NCI-H1436 (cell line): ENCODE results near the gene HOOK1.
"Not testable (repeated sequence)": the region's sequence is repeated elsewhere in the genome, so short reads cannot be mapped to it uniquely, and the experiment has no call there.

Experiments
- DNase-seq: peaks from one replicate; lab custom pipeline; 2025; lab: John Stamatoyannopoulos, UW

HOOK1 gene

GRCh38 chr1:59819566-59820438, 5.1 kb downstream of the HOOK1 start:
- no peak for DNase-seq

- no peak for DNase-seq
Measured at GRCh38 chr1:59827055-59827643, 12.4 kb downstream of the HOOK1 start.

GRCh38 chr1:59828160-59828559, 13.4 kb downstream of the HOOK1 start:
- no peak for DNase-seq

GRCh38 chr1:59831529-59831928, 16.8 kb downstream of the HOOK1 start:
- DNase-seq, result no peak

GRCh38 chr1:59833022-59833421, 18.3 kb downstream of the HOOK1 start:
- DNase-seq, result no peak

GRCh38 chr1:59833991-59834390, 19.2 kb downstream of the HOOK1 start:
- no peak for DNase-seq

GRCh38 chr1:59837857-59838256, 23.1 kb downstream of the HOOK1 start:
- not testable (repeated sequence) for DNase-seq

GRCh38 chr1:59845091-59845490, 30.3 kb downstream of the HOOK1 start:
- DNase-seq, result no peak

GRCh38 chr1:59846209-59846894, 31.6 kb downstream of the HOOK1 start:
- no peak for DNase-seq

GRCh38 chr1:59846895-59847282, 32.1 kb downstream of the HOOK1 start:
- no peak for DNase-seq

GRCh38 chr1:59852117-59852516, 37.4 kb downstream of the HOOK1 start:
- DNase-seq, result no peak

- DNase-seq, result not testable (repeated sequence)
Measured at GRCh38 chr1:59855297-59855696, 40.5 kb downstream of the HOOK1 start.

GRCh38 chr1:59856725-59857338, 42.1 kb downstream of the HOOK1 start:
- no peak for DNase-seq

GRCh38 chr1:59857679-59858354, 43.1 kb downstream of the HOOK1 start:
- DNase-seq, result no peak

GRCh38 chr1:59866462-59866861, 51.7 kb downstream of the HOOK1 start:
- no peak for DNase-seq

- DNase-seq, result no peak
Measured at GRCh38 chr1:59871746-59872145, 57.0 kb downstream of the HOOK1 start.

GRCh38 chr1:59877108-59877682, 62.4 kb downstream of the HOOK1 start:
- no peak for DNase-seq

GRCh38 chr1:59878370-59878769, 63.6 kb downstream of the HOOK1 start:
- DNase-seq, result no peak

- no peak for DNase-seq
Measured at GRCh38 chr1:59879574-59879973, 64.8 kb downstream of the HOOK1 start.

GRCh38 chr1:59879996-59880505, 65.3 kb downstream of the HOOK1 start:
- no peak for DNase-seq

- no peak for DNase-seq
Measured at GRCh38 chr1:59880735-59881134, 66.0 kb downstream of the HOOK1 start.
